ACHN (cell line): Measurements from ENCODE around the gene LSM2.
"Not testable (repeated sequence)": the region's sequence is repeated elsewhere in the genome, so short reads cannot be mapped to it uniquely, and the experiment has no call there.

Source experiments
- DNase-seq: peaks from one replicate; pipeline ENCODE4 v3.0.0-alpha.2; 2015
- in situ Hi-C: cut with HindIII; loops from 2 replicates; pipeline ENCODE4 v1.10.0; 2017; ENCODE audit warnings: low sequenced_read_pairs, low pct_ligation_motif_present, low pct_unique_long_range_greater_than_20kb

LSM2 gene

GRCh38 chr6:31808599-31808998 lies 1.8 kb upstream of the LSM2 start:
- DNase-seq, in situ Hi-C loops: not testable (repeated sequence)

DNA sequence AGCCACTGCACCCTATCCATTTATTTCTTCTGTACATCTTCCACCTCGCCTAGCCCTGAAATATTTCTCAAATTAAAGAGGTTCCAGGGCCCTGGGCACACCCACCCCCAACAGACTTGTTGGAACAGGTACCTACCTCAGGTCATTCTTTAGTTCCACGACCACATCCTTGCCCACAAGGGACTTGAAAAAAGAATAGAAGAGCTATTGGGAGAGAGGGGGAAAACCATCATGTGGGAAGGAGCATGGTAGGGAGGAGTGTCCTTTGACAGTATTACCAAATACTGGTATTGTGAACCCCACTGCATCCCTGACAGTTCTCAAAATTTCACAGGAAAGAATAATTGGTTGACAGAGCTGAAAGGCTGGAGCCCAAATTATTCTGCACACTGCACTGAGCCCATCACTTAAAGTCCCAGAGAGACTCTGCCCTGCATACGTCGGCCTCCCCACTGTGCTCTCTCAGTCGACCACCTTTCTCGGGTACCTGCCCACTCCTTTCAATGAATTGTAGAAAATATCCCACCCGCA lies 762 bp downstream of the LSM2 start:
- DNase-seq: no peak
- in situ Hi-C loops: no loop called here

DNA sequence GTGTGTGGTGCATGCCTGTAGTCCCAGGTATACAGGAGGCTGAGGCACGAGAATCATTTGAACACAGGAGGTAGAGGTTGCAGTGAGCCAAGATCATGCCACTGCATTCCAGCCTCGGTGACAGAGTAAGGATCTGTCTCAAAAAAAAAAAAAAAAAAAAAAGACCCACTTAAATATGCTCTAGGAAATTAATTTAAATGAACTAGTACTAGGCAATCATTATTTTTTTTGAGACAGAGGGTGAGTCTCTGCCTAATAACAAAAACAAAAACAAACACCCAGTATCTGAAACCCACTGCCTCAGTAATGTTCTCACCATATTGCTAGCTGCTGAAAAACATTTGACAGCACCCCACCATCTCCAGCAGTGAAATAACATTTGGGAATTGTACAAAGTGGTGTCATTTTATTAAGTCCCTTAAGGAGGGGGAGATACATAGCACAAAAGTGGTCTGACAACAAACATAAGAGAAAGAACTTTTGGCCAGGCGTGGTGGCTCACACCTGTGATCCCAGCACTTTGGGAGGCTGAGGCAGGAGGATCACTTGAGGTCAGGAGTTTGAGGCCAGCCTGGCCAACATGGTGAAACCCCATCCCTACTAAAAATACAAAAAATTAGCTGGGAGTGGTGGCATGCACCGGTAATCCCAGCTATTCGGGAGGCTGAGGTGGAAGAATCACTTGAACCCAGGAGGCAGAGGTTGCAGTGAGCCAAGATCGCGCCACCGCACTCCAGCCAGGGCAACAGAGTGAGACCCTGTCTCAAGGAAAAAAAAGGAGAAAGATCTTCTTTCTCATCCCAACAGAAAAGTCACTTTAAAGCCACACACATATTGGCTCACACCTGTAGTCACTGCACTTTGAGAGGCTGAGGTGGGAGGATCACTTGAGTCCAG lies 5.5 kb downstream of the LSM2 start:
- DNase-seq, in situ Hi-C loops: not testable (repeated sequence)

- no peak for DNase-seq
- in situ Hi-C loops: no loop called here
These were observed 7.0 kb downstream of the LSM2 start for GRCh38 chr6:31799781-31800180.

GRCh38 chr6:31797588-31797987 lies 9.2 kb downstream of the LSM2 start:
- in situ Hi-C loops: no loop called here
- no peak for DNase-seq

GRCh38 chr6:31796993-31797385 lies 9.8 kb downstream of the LSM2 start:
- in situ Hi-C loops: no loop called here
- DNase-seq: no peak

GRCh38 chr6:31795616-31796298 lies 11.0 kb downstream of the LSM2 start, which contains the start of gene VARS1:
Gene VARS1 (minus strand): TSS chr6:31795752. CDS start chr6:31795217, 535 bp downstream.
- in situ Hi-C loops: no loop called here
- DNase-seq: peak; percentile 92

- in situ Hi-C loops: no loop called here
- DNase-seq: peak; percentile 41
These were observed 11.7 kb downstream of the LSM2 start for GRCh38 chr6:31794866-31795615.

GRCh38 chr6:31794294-31794865 lies 12.4 kb downstream of the LSM2 start:
- in situ Hi-C loops: no loop called here
- DNase-seq: peak; percentile 31

DNA sequence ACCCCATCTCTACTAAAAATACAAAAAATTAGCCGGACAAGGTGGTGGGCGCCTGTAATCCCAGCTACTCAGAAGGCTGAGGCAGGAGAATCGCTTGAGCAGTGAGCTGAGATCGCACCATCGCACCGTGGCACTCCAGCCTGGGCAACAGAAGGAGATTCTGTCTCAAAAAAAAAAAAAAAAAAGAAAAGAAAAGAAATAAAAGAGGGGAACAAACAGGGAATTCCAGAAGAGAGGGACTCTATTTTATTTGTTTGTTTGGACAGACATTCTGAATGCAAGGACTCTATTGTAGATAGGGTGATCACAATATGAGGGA lies 12.9 kb downstream of the LSM2 start:
- DNase-seq, in situ Hi-C loops: not testable (repeated sequence)

DNA sequence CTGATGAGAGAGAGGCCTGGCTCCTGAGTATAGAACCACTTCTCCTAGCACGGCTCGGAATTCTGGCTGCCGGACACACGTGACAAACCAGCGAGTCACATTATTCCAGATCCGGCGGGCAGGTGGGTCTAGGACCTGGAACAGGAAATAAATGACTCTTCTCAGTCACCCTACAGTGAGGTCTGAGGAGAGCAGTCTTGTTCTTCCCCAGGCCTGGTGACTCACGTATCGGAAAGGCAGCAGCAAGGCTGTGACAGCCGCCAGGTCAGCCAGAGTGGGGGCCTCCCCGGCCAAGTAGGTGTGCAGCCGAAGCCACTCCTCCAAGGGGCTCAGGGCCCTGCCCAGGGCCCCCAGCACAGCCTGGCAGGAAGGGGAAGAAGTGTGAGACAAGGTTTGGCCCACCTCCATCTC lies 14.0 kb downstream of the LSM2 start:
- in situ Hi-C loops: no loop called here
- peak; percentile 32 for DNase-seq

- DNase-seq: no peak
- in situ Hi-C loops: no loop called here
These were observed 14.7 kb downstream of the LSM2 start for GRCh38 chr6:31792090-31792374.

- DNase-seq: peak; percentile 45
- in situ Hi-C loops: no loop called here
These were observed 15.3 kb downstream of the LSM2 start for GRCh38 chr6:31791324-31792089.

DNA sequence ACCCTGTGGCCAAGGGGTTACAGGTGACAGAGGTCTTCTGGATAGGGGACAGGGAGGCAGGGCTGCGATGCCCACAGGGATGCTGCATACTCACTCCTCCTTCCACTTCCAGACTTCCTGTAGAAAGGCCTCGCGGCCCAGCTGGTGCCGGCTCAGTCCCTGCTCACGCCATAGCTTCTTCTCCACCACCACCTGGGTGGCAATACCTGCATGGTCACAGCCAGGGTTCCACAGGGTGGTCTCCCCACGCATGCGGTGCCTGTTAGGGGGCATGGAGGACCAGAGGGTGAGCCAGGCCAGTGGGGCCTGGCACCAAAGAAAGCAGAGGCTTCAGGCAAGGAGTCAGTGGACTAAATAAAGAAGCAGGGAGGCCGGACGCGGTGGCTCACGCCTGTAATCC lies 21.3 kb downstream of the LSM2 start:
- in situ Hi-C loops: no loop called here
- no peak for DNase-seq

- no peak for DNase-seq
- in situ Hi-C loops: no loop called here
These were observed 22.5 kb downstream of the LSM2 start for GRCh38 chr6:31784098-31784925.

DNA sequence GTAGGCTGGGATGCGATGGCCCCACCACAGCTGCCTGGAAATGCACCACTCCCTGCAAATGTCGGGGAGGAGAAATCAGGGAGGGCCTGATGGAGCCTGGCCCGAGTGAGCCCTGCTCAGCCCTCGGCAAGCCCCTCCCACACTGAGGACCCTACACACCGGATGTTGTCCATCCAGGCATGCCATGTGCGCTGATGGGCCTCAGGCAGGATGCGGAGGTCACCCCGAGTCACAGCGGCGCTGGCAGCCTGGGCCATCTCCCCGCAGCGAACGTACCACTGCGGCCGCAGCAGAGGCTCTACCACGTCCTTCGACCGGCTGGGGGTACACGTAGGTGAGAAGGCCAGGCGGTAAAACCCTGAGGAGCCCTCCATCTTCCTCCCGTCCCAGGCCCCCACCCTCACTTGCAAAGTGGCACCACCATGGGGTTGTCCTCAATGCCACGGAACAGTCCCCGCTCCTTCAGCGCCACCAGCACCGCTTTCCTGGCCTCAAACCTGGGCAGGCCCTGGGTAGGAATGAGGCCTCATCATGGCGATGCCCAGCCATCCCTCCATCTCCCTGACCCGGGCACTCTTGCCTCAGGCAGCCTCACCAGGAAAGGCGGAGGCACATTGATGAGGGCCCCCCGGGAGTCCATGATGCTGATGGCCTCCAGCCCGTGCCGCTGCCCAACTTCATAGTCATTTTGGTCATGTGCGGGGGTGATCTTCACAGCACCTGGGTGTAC lies 24.5 kb downstream of the LSM2 start:
- in situ Hi-C loops: no loop called here
- no peak for DNase-seq
